Stimulated activated memory B cell treated with anti-CD40 and anti-IgM and Interleukin-4, amounts not matched to agents 10 μg/mL and 1 μg/mL and 100 μg/mL, for 72 hours (primary cell): Measurements from ENCODE around the gene ZMYM5.
"Not testable (repeated sequence)": the region's sequence is repeated elsewhere in the genome, so short reads cannot be mapped to it uniquely, and the experiment has no call there.

Source experiments
- ATAC-seq: fragments of 150-1000 bp; cut with Tn5 transposase; 2 replicates; pipeline ENCODE4 v1.10.0; 2021
- H3K27ac Mint-ChIP-seq: one replicate; pipeline ENCODE4 v1.8.0; 2022; ENCODE audit warnings: mild to moderate bottlenecking, mixed read lengths
- H3K27me3 Mint-ChIP-seq: one replicate; pipeline ENCODE4 v1.8.0; 2022; ENCODE audit warnings: mixed read lengths
- H3K36me3 Mint-ChIP-seq: one replicate; pipeline ENCODE4 v1.8.0; 2022; ENCODE audit warnings: mixed read lengths
- H3K4me1 Mint-ChIP-seq: one replicate; pipeline ENCODE4 v1.8.0; 2022; ENCODE audit warnings: mixed read lengths
- H3K4me3 Mint-ChIP-seq: one replicate; pipeline ENCODE4 v1.8.0; 2022; ENCODE audit warnings: mild to moderate bottlenecking, moderate library complexity, mixed read lengths
- H3K9me3 Mint-ChIP-seq: one replicate; pipeline ENCODE4 v1.8.0; 2022; ENCODE audit warnings: mixed read lengths

The ZMYM5 gene

GRCh38 chr13:19794631-19795030, 68.8 kb downstream of the ZMYM5 start:
- no peak overlapping the region for H3K27ac Mint-ChIP-seq
- H3K27me3 Mint-ChIP-seq = no peaks in the 10 kb centered on the region
- ATAC-seq = no peak
- H3K4me1 Mint-ChIP-seq = no peaks in the 10 kb centered on the region
- peaks cover 6% of the 10 kb centered on the region for H3K36me3 Mint-ChIP-seq
- H3K9me3 Mint-ChIP-seq = no peaks in the 10 kb centered on the region
- H3K4me3 Mint-ChIP-seq = no peak overlapping the region

- no peaks in the 10 kb centered on the region for H3K27me3 Mint-ChIP-seq
- no peaks in the 10 kb centered on the region for H3K36me3 Mint-ChIP-seq
- no peaks in the 10 kb centered on the region for H3K9me3 Mint-ChIP-seq
- ATAC-seq = no peak
- no peaks in the 10 kb centered on the region for H3K4me1 Mint-ChIP-seq
- H3K27ac Mint-ChIP-seq = no peak overlapping the region
- no peak overlapping the region for H3K4me3 Mint-ChIP-seq
These were observed 71.4 kb downstream of the ZMYM5 start for GRCh38 chr13:19791953-19792537.

- peak; percentile 97 for ATAC-seq
- H3K36me3 Mint-ChIP-seq, H3K4me1 Mint-ChIP-seq, H3K9me3 Mint-ChIP-seq, H3K27me3 Mint-ChIP-seq: not testable (repeated sequence)
- peak within 1 kb of the TSS; percentile 95 for H3K27ac Mint-ChIP-seq
- H3K4me3 Mint-ChIP-seq = peak within 1 kb of the TSS; percentile 98
These were observed 80.4 kb downstream of the ZMYM5 start, which contains the start of gene PSPC1 for GRCh38 chr13:19782727-19783682. PSPC1 (minus strand) TSS chr13:19782945; CDS start chr13:19782757, 188 bp downstream.

DNA sequence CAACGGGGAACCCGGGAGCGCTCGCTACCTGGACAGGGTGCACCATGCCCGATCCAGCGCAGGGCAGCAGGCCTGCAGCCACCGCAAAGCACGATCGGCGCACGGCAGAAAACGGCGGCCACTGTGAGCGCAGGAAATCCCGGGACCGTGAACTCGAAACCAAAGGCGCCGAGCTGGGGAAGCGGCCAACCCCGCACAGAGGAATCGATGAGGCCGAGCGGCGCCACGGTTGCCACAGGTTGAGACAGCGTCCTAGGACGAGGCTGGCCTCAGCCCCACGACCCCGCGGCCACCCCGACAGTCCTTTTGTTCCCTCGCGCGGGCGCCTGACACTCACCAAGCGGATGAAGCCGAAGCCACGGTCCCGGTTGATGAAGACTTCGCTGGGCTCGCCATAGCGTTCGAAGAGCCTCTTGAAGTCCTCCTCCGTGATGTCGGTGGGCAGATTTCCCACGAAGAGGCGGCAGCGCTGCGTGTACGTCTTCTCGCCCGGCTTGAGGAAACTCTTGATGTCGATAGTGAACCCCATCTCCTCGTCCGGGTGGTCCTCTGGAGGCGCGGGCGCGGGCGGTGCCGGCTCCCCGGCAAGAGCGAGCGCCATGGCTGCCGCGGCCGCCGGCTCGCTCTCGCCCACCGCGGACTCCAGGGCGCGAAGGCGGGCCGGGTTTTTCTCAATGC, 81.3 kb downstream of the ZMYM5 start:
- Mint-ChIP-seq H3K27me3 (no peaks in the 10 kb centered on the region), H3K9me3 (no peaks in the 10 kb centered on the region), H3K27ac (peak overlapping the region; percentile 95), H3K36me3 (peaks cover 5% of the 10 kb centered on the region), H3K4me1 (no peaks in the 10 kb centered on the region), H3K4me3 (peak overlapping the region; percentile 98)
- peak; percentile 74 for ATAC-seq

GRCh38 chr13:19781526-19781925, 81.9 kb downstream of the ZMYM5 start:
- H3K9me3 Mint-ChIP-seq = no peaks in the 10 kb centered on the region
- ATAC-seq = no peak
- H3K27ac Mint-ChIP-seq = peak overlapping the region; percentile 95
- peaks cover 5% of the 10 kb centered on the region for H3K36me3 Mint-ChIP-seq
- H3K4me3 Mint-ChIP-seq = peak overlapping the region; percentile 98
- H3K4me1 Mint-ChIP-seq = no peaks in the 10 kb centered on the region
- no peaks in the 10 kb centered on the region for H3K27me3 Mint-ChIP-seq

GRCh38 chr13:19780753-19781418, 82.6 kb downstream of the ZMYM5 start:
- not testable (repeated sequence) for H3K9me3 Mint-ChIP-seq, H3K4me1 Mint-ChIP-seq, H3K27me3 Mint-ChIP-seq, H3K36me3 Mint-ChIP-seq, ATAC-seq
- H3K27ac Mint-ChIP-seq = peak overlapping the region; percentile 95
- peak overlapping the region; percentile 98 for H3K4me3 Mint-ChIP-seq
